CD4-positive, alpha-beta T cell treated with Interleukin-6 for 4 hours (primary cell): ENCODE measurements around the gene RBMS3.

Experiments
- DNase-seq: peaks from one replicate; pipeline ENCODE4 v3.0.0-alpha.2; 2020; ENCODE audit warnings: mixed read lengths

RBMS3 gene

DNA sequence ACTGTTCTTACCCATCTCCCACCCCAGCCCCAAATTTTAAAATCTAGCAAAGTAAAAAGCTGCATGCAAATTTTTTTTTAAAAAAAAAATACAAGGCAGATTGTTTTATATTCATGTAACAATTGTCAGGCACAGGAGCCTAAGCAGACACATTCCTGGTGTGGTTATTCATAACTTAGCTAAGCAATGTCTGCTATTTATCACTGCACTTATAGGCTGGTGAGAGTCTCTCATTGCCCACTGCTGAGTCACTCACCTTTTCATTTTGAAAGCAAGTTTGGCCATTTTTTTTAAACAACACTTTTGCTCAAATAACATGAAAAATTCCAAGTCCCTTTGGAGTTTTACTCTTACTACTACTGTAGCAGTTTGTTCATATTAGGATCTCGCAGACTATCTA, 413.9 kb downstream of the RBMS3 start:
- no peak for DNase-seq

DNA sequence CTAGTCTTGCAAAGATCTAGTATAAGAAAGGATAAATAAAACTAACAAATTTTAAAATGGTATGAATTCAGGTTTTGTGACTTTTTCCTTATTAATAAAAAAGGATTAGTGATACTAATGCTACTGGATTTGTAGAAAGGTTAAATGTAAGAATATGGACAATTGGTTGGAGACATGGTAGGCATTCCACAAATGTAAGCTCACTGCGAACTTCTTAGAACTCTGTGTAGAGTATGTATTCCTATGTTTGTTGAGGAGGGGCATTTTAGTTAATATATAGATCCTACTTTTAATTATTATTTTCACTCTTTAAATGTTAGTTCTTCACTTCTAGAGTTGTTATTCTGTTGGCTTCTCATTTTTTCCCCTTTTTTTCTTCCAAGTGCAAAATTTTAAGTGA, 414.3 kb downstream of the RBMS3 start:
- DNase-seq: no peak

DNA sequence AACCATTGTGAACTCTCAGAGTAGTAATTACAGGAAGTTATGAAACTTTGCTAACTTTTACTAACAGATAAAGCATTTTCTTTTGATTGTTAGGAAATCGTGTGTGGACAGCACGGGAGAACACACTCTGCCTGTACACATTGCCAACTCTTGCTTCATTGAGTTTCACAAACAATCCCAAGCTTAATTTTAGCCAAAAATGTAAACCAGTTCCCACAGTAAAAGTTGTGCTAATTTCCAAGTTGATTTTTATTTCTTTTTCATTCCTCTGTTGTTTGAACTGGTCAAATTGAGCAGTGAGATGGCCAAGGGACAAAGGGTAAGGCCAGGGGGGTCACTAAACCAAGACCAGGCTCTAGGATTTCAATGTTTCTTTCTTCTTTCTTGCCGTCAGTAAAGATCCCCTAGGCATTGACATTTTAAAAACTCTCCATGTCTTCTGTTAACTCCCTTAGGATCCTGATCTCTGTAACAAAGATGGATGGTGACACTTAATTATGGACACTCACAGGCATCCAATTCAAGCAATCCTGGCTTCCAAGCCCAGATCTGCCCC, 414.9 kb downstream of the RBMS3 start:
- DNase-seq: no peak

DNA sequence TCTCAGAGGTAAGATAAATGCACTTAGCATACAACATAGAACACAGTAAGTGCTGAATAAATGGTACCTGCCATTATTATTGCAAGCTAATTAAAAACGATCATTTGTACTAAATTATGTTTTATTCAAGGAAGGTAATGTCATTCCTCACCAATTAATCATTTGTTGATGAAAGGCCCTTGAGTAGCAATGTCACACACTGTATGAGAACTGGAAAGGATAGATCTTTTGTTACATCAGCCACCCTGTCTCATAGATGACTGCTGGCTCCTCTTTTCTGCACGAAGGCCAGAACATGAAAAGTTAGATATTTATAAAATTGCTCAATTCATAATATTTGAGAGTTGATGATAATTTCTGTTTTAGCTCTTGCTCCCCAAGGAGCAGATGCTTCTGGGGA, 415.4 kb downstream of the RBMS3 start:
- DNase-seq: no peak

DNA sequence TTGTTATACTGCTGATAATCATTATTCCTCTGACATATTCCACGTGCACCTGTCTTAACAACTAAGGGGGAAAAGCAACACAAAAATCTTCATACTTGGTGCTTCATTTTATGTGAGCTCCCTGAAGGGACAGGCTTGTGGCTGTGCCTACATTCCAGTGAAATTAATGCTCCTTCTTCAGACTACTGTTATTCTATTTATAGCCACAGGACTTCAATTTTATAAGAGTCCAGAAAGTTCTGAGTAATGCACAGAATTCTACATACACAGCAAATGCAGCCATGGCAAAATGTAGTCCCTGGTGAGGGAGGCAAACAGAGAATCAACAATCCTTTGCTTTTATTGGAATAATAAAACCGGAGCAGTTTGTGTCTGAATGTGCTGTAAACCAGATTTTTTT, 417.1 kb downstream of the RBMS3 start:
- DNase-seq: no peak

DNA sequence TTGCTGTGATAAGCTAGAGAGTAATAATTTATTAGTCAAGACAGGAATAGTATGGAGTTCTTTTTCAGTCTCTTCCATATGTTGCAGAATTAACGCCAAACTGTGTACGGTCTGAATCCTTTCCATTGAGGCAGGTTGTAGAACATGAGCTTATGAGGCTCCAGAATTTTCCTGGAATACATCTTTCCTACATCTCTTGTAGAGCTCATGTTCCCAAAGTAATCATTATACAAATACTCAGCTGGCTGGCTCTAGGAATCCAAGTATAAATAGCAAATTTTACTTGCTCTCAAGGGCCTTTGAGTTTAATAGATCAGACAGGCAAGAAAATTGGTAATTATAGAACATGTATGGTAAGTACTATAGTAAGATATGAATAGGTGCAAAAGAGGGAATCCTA, 419.4 kb downstream of the RBMS3 start:
- no peak for DNase-seq

DNA sequence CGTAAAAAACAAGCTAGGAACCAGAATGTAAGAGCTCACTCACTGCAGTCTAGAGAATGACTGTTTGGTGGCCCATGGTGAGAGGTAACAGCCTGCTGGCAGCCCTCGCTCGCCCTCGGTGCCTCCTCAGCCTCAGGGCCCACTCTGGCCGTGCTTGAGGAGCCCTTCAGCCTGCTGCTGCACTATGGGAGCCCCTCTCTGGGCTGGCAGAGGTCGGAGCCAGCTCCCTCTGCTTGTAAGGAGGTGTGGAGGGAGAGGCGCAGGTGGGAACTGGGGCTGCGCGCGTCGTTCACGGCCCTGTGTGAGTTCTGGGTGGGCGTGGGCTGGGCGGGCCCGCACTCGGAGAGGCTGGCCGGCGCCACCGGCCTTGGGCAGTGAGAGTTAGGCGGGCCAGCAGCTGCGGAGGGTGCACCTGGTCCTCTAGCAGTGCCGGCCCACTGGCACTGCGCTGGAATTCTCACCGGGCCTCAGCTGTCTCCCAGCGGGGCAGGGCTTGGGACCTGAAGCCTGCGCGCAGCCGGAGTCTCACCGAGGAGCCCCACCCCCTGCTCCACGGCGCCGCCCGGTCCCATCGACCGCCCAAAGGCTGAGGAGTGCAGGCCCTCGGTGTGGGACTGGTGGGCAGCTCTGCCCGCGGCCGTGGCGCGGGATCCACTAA, 420.6 kb downstream of the RBMS3 start:
- DNase-seq: no peak

DNA sequence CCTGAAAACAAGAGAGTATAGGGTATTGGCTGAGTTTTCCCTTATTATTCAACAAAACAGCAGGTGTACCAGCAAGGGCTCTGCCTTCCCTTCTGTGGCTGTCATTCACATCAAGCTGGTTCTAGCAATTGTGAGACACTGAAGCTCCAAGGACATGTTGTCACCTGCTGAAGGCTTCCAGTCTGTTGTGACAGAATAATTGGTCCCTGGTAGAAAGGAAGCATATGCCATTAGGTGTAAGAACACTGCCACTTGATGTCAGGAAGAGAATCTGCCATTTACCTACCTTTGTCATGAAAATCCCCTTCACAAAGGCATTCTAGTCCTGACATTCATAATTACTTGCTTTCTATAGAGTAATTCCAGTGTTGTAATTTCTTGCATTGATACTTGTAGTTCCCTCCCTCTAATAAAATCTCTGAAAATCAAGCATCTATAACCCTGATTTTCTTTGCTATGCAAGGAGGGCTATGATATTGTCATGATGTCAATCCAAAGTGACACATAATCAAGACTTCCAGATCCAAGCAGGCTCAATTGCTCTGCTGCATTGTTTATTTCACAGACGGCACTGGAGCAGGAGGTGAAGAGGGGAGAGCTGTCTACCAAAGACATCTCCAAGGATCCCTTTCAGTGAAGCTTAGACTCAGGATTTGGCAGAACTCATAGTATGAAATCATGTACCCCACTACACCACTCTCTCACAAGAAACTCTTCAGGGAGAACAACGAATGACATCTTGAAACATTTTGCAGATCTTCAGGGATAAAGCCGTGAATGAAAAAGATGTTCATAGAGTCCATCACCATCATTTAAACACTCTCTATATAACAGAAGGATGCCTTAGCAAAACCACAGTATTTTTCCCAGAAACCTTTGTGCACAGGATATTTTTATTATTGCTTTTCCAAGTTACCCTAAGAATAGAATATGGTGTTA, 425.3 kb downstream of the RBMS3 start:
- no peak for DNase-seq

DNA sequence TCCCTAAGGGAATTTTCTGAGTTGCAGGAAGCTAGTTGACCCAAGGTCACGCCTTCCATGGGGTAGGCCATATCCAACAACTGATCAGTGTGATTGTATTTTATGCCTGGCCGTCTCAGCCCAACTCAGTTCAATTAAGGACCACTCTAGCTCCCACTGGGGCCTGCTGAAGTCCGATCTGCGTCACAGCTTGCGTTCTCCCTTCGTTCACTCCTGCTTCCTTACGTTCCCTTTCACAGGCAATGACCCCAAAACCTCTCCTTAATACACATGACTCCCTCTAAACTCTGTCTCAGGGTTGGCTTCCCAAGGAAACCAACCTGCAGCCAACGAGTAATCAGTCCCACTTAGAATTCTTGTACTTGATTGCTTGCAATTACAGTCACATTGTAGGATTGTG, 428.0 kb downstream of the RBMS3 start:
- no peak for DNase-seq

DNA sequence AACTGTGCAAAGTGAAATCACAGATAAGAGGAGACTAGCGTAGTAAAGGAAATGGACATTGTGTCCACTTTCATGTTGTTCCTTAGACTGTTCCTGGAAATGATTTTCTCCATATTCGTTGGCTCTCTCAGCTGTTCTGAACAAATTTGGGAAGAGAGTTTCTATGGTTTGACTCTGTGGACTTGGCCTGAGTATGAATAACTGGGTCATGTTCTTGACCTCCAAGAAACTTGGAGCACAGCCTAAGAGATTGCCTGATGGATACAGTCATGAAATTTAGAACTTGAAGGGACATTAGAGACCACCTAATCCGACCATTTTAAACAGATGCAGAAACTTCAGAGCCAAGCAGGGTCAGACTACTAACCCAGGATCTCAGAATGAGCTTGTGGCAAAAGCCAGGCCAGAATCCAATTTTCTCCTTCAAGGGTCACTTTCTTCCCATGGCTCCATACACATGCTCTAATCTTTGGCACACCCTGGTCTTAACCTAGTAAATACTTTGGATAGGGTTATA, 430.4 kb downstream of the RBMS3 start:
- no peak for DNase-seq

DNA sequence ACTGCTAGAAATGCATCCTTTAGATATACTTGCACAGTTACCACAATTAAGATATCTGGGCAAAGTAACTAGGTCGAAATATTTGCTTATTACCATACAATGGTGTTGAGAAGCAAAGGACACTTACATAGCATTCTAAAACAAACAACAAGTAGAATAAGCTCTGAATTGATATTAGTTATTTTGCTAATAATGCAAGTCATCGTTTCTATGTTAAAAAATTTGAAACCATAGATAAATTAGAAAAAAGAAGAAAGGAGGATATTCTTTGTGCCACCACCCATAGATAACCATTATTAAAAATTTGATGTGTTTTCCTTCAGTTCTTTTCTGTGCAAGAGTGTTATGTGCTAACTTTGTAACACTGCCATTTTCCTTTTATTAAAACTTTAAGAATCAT, 435.3 kb downstream of the RBMS3 start:
- DNase-seq: no peak

DNA sequence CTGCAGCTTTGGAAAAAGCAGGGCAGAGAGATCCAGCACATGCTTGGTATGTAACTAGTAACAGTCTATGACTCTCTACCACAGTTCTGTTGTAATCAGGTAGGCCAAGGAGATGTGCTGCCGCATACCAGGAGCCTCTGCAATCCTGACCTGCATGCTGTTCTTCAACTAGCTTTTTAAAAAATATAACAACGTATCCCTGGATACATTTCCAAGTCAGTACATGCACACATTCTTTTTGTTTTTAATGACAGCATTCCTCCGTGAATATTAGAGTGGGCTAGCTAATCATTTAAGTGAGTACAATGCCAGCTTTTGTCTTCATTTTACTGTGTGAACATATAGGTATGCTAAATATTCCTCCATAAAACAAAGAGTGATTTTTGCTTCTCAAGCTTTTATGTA, 437.8 kb downstream of the RBMS3 start:
- no peak for DNase-seq

DNA sequence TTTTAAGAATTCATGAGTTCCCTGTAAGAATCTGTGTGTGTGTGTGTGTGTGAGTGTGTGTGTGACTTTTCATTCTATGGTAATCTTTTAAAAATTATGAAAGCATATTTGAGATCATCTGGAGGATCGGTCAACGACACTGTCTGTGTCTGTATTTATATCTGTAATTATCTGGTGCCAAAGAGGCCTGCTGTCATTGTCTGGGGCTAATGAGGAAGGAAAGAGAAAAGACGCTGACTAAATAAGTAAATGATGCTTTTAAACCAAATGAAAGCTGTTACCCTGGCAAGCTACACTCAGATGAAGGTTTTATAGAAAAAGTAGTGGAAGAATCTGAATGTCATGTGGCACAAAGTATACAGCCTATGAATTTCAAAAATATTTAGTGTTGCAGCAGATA, 439.8 kb downstream of the RBMS3 start:
- DNase-seq: no peak

DNA sequence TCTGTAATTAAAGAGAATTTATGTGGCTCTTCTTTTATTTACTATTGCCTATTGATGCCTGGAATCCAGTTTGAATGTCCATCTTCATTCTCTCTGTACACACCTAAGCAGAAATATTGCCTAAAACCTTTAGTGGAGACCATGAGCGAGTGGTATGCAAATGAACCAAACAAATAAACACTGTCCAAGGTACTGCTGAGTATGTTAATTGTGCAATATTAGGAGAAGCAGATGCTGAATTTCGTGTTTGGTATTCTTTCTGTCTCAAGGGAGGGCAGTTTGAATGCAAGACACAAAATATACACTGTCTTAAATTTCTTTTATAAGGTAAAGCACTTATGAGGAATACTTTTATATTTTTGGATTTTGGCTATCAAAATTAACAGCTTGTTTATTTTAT, 440.9 kb downstream of the RBMS3 start:
- DNase-seq: no peak

DNA sequence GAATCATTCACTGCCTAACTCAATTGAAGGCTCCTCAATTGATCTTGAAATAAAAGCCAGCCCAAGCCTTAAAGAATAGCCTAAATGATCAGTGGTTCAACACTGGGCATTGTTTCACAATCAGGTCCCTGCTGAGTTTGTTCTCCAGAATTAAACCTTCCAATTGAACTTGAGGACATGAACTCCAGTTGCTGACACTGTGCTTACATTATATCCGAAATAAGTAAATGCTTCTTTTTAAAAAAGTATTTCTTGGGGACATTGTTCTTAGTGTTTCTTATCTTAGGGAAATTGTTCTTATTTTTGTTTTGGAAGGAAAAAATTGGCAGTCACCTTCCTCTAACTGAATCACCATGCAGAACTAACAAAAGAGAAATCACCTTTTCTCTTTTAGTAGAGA, 450.2 kb downstream of the RBMS3 start:
- no peak for DNase-seq

DNA sequence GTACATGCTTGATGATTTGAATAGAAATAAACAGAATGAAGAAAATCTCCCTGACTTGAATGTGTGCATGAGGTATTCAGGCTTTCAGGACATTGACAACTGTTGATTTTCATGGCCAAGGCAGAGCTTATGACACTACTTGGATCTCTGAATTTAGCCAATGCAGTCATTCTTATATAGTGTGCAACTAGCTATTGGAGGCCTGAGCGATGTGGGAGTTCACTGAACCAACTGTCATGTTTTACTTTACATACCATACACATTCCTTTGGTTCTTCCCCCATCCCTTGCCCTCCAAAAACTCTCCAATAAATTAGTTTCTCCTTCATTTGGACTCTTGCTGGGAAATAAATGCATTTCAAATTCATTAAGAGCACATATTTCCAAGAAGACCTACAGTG, 460.4 kb downstream of the RBMS3 start:
- DNase-seq: no peak

DNA sequence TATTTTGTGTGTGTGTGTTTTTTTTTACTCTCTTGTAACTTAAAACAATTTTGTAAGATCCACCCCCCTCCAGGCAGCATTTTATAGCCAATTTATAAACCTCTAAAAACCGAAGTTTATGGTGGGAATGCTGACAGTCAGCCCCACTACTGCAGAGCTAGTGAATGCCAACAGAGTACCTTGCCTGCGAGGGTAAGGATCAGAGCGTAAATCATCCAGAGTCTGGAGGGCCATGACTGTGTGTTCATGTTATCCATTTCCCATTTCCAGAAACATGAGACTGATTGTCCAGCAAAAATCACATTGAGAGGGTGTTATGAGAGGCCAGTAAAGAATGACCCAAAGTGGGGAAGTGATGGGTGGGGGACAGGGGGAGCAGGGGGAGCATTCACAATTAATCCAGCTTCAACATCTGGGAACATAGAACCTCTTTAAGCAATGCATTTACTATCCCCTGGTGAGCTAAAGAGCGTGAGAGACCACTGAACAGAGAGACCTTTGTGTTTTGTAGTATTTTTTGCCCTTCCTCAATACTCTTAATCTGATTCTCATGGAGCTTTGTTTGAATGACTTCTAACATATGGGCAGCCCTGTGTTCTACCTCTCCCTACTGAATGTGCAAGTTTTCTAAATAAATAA, 464.5 kb downstream of the RBMS3 start:
- DNase-seq: no peak

DNA sequence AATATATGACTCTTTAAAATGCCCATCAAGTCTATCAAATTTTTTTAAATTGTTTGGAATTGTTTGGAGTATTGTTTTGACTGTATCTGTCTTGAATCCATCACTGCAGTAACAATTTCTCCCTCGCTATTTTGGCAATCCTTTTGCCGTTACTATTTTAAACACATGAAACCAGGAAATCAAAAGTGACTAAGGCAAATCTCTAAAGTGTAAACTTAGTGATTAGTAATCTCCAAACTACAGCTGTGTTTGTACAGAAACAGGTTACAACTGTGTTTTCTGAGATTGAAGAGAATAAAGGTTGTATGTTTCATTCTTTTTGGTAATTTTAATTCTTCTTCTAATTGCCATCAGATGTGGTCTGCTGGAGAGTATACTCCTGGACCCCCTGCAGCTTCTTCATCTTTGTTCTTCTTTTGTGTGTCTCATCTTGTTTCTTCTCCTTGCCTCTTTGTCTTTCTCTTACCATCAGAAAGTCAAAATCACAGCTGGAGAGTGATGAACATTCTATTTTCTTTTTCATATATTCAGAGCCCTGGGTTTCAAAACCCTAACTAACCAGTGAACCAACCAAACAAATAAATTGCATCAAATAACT, 465.4 kb downstream of the RBMS3 start:
- DNase-seq: no peak

DNA sequence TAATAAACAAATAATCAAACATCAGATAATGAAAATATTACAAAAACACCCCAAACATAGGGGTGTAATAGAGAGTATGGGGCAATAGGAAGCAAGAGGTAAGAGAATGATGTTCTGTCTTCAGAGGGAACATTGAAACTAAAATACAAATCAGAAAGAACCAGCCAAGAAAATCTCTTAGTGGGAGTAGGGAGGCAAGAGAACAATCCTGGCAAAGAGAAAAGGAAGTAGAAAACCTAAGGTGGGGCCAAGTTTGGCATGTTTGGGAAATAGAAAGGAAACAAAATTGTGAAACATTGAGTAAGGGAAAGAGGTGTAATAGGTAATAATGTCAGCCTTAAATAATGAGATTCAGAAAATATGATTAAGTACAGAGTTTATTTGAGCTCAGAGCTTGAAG, 467.1 kb downstream of the RBMS3 start:
- no peak for DNase-seq

DNA sequence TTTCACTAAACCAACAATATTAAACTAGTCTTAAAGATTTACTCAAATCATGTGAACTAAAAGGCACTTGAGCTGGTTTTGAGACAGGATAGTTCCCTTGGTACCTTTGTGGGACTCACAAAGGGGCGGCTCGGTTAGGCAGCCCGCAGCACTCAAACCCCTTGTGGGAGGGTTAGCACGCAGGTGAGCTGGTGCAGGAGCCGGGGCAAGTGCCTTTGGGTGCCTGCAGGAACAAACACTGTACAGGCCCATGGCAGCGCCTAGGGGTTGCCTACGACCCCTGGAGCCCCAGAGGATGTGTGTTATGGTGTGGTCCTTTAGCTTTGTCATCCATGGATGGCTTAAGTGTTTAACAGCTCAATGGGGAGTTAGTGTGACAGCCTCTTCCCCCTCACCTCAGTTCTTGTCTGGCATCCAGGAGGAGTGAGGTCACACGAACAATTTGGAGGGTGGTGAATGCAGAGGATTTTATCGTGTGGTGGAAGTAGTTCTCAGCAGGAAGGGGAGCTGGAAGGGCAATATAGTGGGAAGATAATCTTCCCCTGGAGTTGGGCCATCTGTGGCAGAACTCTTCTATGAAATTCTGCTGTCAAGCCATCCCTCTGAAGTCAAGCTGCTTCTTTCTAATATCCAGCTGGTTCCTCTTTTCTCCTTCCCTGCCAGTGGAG, 470.9 kb downstream of the RBMS3 start:
- no peak for DNase-seq

DNA sequence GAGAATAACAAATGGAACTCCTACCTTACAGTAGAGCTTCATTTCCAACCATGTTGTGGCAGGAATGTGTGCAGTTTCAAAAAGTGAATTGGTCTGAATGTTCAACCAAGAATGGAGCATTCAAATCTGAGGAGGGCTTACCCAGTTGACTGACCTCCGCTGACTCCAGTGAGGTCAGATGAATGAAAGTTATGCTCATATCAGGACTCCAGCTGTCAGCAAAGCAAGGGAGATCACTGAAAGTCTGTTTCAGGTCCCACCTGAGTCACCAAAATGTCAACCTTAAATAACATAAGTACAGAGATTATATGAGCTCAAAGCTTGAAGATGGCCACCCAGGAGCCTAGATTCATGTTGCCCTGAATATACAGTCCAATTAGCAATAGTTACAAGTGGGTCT, 473.5 kb downstream of the RBMS3 start:
- no peak for DNase-seq

DNA sequence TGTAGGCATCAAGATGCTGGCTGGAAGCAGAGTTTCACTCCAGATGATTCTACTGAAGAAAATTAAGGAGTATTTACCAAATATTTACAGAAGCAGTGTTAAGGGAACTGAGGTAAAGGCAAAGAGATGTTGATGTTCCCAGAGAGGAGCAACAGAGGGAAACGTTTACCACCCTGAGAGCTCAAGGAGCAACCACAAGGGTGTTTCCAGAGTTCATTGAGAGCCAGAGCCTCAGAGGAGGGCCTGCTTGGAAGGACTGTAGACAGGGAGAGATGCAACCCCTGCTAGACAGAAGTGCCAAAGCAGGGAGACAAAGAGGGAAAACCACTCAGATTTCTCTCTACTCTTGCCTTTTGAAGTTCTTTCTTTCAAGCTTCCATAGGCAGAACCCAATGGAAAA, 474.5 kb downstream of the RBMS3 start:
- no peak for DNase-seq
